Activated naive CD4-positive, alpha-beta T cell (primary cell): ENCODE data around the gene KRT6B.
"Not testable (repeated sequence)": the region's sequence is repeated elsewhere in the genome, so short reads cannot be mapped to it uniquely, and the experiment has no call there.

Experiments
- DNase-seq, 4 experiments: peaks; one replicate each; lab custom pipeline; 2025; lab: John Stamatoyannopoulos, UW

The KRT6B gene

DNA sequence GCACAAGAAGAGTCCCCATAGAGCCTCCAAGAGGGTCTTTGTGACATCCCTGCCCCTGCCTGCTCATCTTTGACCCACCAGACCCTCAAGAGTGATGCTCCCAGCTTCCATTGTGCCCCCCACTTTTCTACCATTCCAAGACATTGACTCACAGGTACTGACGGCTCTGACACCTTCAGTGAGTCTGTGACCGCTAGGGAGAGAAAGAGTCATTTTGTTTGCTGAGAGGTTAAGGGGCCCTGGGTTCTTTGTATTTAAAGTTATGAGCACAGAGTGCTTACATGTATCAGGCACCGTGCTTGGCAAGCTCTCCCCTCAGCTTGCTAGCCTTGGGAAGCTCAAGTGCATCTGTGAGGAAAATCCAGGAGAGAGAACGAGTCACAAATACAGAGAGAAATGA, 38.7 kb downstream of the KRT6B start:
- no peak for DNase-seq

GRCh38 chr12:52411815-52412214, 40.1 kb downstream of the KRT6B start:
- DNase-seq, result no peak

DNA sequence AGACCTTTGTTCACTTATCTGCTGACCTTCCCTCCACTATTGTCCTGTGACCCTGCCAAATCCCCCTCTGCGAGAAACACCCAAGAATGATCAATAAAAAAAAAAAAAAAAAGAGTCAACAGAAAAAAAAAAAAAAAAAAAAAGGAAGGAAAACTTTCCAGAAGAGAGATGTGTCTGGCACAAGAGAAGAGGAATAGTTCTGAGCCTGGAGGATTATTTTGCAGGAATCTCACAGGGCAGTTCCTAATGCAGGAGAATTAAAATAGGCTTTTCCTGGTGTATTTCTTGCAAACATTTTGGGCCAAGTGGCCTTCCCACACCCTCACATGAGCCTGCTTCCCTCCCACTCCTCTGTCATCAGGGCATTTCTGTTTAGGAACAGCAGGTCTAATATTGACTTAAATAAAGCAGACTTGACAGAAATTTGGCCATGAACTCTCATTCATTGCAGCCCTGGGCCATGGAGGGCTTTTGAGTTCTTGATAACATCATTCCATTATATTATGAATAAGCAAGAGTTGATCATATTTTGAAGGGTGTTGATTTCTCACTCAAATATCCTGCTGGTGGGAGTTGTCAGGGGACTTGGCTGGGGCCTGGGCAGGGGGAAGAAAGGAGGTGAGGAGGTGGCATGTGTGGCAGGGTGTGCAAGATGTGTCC, 41.2 kb downstream of the KRT6B start:
- not testable (repeated sequence) for DNase-seq

GRCh38 chr12:52407918-52408317, 44.0 kb downstream of the KRT6B start:
- DNase-seq, result no peak

- DNase-seq, result no peak
These were observed 46.0 kb downstream of the KRT6B start, which contains the start of gene KRT82 for GRCh38 chr12:52405922-52406385. TSS of gene KRT82 (minus strand) at chr12:52406335. CDS start at chr12:52406277, 58 bp downstream.

DNA sequence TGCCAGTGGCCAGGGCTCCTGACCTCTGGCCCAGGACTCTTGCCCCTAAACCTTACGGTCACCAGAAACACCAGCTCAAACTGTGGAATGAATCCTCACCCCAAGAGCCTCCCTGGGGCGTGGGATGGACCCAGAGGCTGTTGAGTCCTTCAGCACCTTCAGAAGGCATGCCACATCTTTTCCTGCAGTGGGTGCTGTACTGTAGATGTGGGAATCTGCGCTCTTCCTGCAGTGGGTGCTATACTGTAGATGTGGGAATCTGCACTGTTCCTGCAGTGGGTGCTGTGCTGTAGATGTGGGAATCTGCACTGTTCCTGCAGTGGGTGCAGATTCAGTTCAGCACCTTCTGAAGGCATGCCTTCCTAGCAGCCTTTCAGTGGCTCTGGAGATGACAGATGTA, 47.0 kb downstream of the KRT6B start:
- DNase-seq, result no peak

DNA sequence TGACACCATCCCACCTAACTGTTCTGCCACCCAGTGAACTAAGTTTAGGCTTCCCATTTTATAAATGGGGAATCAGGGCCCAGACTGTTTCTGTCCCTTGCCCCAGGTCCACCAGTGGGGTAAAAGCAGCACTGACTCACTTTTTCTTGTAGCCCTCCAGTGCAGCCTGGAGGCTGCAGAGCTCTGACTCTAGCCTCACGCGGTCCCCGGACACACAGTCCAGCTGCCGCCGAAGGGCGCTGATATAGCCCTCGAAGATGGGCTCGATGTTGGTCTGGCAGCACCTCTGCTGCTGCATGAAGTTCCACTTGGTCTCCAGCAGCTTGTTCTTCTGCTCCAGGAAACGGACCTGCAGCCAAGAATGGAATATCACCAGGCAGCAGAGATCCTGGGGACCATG, 48.4 kb downstream of the KRT6B start:
- no peak for DNase-seq

GRCh38 chr12:52402873-52403540, 48.9 kb downstream of the KRT6B start:
- DNase-seq, result no peak

DNA sequence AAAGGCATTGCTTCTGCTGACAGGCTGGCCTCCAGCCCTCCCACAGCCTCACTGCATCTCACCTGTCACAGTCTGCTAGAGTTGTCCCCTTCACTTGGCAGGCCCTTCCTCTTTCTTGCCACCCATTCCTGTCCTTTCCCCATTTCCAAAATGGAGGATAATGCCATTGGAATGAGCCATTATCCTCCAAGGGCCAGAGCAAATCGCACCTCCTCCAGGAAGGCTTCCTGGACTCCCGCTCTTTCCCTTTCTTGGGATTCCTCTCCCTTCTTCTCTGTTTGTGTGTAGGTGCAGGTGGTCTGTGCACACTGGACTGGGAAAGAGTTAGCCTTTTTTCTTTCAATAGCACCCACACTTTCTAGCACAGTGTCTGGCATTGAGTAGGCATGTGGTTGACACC, 49.6 kb downstream of the KRT6B start:
- no peak for DNase-seq

- no peak for DNase-seq
These were observed 50.0 kb downstream of the KRT6B start for GRCh38 chr12:52401926-52402325.

DNA sequence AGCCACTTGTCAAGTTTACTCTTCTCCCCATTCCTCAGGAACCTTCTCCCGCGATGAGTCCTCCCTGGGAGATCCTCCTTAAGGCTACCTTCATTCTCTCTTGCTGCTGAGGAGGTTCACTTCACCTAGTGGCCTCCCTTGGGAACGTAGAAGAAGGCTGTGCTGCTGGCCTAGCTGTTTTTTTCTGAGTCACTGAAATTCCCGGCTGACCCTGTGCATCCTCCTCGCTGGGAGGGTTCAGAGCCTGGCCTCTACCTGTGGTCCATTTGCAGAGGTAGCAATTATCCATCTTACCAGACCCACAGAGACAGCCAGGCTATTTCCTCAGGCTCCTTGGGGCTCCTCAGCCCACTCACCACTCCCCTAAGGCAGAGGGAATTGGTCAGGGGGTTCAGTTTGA, 50.4 kb downstream of the KRT6B start:
- no peak for DNase-seq

DNA sequence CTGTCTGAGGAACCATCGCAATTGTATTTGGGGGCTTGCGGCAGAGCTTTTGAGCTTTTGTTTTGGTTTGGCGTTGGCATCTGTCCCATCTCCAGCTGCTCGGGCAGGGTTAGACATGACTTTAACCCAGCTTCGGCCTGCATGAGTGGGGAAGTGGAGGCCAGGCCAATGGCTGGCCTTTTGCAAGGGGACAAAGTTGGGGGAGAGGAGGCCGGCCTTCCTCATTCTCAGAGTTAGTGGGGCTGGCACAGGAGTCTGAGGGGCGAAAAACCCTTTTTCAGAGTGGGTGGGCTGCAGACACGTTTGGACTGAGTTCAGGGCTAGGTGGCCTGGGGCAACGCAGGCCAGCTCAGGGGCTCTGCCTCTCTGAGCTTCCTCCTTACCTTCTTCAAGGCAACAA, 51.0 kb downstream of the KRT6B start:
- DNase-seq, result no peak

DNA sequence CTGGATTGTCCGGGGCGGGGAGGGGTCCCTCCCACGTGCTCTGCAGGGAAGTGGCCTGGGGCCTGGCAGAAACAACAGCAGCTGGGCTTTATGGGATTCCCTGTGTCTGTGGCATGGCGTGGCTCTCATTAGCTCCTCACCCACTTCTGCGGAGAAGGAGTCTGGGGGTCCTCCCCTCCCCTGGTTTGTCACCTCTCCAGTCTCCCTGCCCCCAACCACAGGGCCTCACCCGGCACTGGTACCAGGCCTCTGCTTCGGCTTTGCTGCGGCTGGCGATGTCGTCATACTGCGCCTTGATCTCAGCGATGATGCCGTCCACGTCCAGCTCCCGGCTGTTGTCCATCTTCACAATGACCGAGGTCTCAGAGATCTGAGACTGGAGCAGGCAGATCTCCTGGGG, 52.2 kb downstream of the KRT6B start:
- no peak for DNase-seq

DNA sequence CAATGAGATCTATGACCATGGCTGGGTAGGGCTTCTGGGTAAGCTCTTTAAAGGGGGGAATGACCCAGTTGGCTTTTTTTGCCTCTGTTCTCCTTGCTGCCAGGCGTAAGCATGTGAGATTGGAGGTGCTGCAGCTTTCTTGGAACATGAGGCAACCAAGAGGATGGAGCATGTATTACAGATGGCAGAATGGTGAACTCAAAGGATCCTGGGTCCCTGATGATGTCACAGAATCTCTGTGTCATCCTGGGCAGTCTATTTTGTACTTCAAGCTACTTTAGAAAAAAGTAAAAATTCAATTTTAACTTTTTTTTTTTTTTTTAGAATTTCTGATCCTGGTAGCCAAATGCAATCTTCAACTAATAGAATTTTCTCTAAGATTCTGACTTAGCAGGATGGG, 53.8 kb downstream of the KRT6B start:
- no peak for DNase-seq

DNA sequence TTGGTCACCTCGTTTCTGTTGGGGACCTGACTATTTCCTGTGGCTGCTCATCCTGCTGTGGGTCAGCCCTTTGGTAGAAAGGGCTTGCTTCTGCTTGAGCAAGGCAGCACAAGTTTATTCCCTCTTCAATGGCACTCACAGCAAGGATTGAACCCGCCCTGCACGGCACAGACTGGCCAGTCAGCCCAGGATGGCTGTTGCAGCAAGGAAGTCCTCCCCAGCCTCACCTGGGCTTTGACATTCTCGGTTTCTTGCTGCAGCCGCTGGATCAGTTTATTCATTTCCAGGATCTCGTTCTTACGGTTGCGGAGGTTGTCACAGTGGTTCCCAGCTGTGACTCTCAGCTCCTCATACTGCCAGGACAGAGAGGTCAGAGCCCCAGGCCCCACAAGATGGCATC, 55.3 kb downstream of the KRT6B start:
- DNase-seq, result no peak
